ENCODE measurements around the gene ARHGEF37.
"Not testable (repeated sequence)": the region's sequence is repeated elsewhere in the genome, so short reads cannot be mapped to it uniquely, and the experiment has no call there.

The ARHGEF37 gene

DNA sequence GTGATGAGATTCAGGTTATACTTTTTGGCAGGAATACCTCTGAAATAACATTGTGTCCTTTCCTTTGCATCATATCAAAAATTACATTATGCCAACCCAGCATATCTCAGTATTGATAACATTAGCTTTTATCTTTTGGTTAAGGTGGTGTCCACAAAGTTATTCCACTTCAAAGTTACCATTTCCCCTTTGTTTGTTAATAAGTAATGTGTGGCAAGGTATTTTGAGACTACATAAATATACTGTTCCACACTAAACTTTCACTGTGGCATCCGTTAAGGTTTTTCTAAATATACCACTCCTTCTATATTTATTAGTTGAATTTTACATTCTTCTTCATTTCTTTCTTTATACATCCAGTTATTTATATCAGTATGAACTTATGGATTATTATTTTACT is 14.1 kb upstream of the ARHGEF37 start:
- no peak for DNase-seq

DNA sequence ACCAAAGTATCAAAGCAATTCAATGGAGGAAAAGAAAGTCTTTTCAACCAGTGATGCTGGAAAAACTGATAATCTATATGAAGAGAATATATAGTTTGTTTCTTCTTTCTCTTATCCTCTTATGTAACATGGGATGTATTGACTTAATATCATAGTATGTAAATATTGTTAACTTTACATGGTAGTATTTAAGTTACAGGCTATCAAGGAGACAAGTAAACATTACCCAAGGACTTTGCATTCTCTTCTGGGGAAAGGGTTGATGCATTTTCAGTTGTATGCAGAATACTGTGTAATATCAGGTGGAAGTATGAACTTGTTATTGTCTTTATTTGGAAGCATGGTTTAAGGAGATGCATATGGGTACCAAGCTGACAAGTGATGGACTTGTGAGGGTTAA is 9.1 kb upstream of the ARHGEF37 start:
- no peak for DNase-seq

DNA sequence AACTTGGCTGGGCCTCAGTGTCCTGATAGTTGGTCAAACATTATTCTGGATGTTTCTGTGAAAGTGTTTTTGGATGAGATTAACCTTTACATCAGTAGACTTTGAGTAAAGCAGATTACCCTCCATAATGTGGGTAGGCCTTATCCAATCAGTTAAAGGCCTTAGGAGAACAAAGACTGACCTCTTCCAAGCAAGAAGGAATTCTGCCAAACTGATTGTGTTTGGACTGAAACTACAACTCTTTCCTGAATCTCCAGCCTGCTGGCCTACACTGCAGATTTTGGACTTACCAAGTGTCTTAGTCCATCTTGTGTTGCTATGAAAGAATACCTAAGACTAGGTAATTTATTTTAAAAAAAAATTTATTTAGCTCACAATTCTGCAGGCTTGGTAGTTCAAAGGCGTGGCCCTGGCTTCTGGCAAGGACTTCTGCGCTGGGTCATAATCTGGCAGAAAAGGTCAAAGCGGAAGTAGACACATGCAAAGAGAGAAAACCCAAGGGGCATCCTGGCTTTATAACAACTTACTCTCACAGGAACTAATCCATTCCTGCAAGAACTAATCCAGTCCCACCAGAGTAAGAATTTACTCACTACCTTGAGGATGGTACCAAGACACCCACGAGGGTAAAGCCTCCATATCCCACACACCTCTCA is 8.6 kb upstream of the ARHGEF37 start:
- DNase-seq: no peak

DNA sequence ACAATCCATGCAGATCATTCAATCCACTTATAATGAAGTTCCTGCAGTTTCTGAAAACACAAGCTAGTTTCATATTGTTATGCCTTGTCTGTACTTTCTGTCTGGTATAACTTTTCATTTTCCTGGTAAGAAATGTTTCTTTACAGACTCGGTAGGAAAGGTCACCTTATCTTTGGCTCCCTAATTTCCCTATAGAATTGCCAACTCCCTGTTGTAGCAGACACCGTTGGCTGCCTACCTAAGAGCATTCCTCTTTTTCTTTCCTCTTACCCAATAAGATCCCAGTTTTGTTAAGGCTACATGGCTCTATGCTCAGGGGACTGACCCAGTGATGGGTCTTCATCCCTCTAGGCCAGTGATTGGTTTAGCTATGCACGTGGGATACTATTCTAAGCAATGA is 6.2 kb upstream of the ARHGEF37 start:
- DNase-seq: no peak

DNA sequence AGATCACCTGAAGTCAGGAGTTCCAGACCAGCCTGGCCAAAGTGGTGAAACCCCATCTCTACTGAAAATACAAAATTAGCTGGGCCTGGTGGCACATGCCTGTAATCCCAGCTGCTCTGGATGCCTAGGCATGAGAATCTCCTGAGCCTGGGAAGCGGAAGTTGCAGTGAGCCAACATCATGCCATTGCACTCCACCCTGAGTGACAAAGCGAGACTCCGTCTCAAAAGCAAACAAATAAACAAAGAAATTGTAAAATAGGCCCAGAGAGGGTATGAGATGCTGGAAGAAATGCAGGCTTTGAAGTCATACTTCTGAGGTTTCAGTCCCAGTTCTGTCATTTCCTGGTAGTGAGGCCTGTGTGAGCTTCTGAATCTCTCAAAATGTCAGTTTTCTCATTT is 5.3 kb upstream of the ARHGEF37 start:
- no peak for DNase-seq

DNA sequence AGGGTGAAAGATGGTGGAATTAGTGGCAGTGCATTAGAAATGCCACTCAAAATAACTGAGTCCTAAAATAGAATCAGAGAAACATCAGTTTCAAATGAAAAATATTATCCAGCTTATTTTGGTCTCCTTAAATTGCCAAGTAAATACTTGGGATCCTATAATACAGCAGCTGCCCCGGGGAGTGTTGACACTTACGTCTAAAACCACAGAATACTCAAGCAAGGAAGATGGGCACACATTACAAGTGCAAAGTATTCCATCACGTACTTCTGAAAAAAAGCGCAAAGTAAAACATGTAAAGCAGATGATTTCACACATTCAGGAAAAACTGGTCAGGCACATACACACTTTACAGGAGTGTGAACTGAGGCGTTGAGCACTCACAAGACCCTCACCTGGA is 2.4 kb upstream of the ARHGEF37 start:
- DNase-seq: no peak

DNA sequence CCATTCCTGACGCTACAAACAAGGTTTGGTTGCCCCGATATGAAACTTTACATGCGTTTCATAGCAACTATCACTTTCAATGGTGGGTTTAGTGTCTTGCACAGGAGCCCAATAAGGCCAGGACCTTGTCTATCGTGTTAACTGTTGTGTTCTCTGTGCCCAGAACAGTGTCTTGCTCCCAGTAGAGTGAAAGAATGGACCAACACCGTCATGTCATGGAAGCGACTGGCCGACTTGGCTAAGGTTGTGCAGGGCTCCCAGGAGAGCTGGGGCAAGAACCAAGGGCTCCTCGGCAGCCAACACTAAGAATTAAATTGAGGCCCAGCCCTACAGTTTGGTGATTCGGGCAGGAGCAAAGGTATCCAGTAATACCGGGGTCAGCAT is 498 bp upstream of the ARHGEF37 start:
- no peak for DNase-seq

DNA sequence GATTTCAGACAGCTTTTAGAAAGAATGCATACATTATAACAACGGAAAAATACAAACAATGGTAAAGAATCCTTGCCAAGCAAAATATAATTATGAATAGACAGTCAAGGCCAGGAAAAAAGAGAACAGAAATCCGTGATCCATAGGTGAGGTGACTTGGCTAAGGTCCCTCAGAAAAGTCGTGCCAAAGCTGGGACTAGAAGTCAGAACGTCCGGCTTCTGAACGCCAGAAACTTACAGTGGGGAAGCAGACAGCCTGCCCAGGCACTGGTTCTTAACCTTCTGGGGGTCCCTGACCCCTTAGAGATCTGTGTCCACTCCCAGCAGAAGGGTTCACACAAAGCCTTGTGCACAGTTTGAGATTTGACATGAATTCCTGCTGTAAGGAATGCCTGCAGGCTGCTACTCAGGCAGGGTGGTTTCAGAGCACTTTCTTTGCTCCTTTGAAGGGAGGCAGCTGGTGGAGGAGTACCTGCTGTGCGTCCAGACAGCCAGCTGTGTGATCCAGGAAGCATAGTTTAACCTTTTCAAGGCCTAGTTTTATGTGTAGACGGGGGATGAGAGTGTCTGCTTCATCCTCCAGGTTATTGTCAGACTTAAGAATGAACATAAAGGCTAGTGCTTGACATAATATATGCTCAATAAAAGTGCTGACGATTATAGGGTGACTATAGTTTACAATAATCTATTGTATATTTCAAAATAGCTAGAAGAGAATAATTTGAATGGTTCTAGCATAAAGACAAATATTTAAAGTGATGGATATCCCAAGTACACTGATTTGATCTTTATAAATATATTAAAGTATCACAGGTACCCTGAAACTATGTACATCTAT is 852 bp downstream of the ARHGEF37 start:
- no peak for DNase-seq

DNA sequence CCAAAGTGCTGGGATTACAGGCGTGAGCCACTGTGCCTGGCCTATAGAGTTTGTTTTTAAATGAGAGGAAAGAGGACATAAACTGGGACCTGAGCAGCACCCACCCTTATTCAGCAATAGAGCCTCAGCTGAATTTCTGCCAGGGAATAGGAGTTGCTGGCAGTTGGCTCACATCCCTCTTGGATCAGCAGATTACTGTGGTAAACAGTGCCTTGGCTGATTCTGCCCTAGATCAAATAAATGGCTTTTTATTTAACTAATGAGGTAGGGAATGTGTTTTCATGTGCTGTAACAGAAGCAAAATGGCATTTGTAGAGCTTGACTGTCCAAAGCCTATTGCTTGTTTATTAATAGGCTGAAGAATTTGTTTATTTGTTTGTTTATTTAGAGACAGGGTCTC is 2.1 kb downstream of the ARHGEF37 start:
- DNase-seq: no peak

DNA sequence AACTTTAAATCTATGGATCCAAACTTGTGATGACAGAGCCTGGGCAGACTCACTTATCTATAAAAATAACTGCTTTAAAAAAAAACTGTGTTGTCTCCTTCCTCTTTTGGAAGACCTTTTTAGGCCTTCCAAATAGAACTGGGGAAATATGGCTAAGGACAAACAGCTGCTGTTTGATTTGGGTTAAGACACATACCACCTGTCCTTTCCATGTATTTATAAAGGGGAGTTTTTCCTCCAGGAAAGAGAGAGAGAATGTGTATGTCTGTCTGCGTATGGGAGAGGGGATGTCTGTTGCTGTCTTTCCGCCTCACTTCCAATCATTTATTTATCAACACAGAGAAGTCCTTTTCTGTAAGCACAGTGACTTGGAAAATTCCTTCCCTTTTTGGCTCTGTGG is 2.8 kb downstream of the ARHGEF37 start:
- no peak for DNase-seq

DNA sequence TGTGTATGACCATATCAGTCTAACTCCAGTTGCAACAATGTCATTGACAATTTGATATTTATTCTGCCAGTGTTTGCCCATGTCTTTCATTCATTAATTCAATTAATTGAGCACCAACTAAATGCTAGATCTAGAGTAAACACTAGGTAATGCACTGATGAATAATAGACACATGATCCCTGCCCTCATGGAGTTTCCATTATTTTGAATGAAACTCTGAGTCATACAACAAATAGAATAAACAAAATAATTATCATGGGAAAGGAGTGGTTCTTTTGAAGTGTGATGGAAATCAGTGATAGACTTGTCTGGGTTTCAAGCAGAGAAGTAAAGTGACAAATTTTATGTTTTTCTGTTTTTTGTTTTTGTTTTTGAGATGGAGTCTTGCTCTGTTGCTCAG is 4.6 kb downstream of the ARHGEF37 start:
- no peak for DNase-seq

DNA sequence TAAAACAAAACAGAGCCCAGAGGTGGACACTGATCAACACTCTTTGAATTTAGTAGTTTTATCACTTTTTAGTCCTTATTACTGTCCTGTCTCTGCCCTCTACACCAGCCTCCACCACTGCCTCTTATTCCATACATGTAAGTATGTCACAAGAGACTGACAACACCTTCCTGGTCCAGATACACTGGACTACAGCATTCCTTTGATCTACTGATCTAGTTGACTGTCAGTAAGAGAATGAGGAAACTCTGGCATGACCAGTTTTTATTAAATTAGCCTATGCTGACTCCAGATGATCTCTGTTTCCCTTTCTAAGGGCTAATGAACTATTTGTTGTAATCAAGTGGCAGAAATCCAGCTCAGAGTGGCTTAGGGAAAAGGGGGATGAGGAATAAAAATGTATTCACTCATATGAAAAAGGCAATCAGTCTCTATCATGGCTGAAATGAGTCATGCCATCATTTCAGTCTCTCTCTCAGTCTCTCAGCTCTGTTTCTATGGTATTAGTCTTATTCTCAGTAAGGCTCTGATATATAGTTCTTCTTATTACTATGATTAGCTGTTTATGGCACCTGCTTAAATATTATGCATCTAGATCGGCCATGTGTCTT is 5.5 kb downstream of the ARHGEF37 start:
- no peak for DNase-seq

DNA sequence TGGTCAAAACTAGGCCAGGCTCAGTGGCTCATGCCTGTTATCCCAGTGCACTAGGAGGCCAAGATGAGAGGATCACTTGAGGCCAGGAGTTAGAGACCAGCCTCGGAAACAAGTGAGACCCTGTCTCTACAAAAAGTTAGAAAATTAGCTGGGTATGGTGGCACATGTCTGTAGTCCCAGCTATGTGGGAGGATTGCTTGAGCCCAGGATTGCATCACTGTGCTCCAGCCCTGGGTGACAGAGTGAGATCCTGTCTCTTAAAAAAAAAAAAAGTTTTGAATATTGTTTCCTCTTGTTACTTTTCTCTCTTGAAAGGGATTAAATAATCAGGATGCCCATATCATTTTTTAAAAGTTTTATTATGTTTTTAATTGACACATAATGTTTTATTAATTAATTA is 7.6 kb downstream of the ARHGEF37 start:
- DNase-seq: peak; percentile 48 to 68

DNA sequence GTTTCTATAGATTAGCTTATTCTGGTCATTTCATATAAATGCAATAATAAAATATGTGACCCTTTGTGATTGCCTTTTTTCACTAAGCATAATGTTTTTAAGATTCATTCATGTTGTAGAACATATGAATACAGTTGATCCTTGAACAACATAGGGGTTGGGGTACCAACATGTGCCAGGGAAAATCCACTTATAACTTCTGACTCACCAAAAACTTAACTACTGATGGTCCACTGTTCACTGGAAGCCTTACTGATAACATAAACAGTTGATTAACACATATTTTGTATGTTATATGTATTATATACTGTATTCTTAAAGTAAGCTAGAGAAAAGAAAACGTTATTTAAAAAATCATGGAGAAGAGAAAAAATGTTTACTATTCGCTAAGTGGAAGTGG is 12.1 kb downstream of the ARHGEF37 start:
- no peak for DNase-seq

DNA sequence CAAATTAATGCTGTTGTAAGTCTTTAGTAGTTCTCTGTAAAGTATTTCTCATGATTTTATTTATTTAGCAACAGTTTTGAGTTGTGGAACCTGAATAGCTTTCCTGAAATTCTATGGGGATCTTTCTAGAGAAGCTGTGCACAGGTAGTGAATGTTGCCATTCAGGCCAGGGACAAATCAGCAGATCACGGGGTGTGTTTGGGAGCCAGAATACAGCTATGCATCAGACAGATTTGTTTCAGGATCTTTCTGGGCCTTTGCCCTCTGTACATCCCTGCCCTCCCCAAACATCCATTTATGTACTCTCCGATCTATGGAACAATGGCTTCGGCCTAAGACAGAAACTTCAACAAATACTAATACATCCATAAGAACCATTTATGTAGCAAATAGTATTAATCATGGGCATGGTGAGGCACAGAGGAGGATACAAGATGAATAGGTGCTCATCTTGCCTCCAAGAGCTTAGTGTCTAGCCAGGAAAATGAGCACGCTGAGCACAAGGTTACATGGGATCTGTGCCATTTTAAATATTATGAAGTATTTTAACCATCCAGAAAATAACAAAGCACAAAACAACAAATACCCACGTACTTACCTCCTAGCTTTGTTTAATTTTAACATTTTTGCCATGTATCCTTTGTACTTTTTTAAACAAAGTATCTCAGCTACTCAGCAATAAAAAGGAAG is 13.1 kb downstream of the ARHGEF37 start:
- no peak for DNase-seq

DNA sequence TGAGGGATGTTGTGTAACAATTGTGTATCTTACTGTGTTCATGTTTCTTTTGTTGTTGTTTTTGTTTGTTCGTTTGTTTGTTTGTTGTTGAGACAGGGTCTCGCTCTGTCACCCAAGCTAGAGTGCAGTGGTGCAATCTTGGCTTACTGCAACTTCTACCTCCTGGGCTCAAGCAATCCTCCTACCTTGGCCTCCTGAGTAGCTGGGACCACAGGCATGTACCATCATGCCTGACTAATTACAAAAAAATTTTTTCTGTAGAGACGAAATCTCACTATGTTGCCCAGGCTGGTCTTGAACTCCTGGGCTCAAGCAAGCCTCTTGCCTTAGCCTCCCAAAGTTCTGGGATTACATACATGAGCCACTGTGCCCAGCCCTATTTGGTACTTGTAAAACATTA is 13.8 kb downstream of the ARHGEF37 start:
- not testable (repeated sequence) for DNase-seq

DNA sequence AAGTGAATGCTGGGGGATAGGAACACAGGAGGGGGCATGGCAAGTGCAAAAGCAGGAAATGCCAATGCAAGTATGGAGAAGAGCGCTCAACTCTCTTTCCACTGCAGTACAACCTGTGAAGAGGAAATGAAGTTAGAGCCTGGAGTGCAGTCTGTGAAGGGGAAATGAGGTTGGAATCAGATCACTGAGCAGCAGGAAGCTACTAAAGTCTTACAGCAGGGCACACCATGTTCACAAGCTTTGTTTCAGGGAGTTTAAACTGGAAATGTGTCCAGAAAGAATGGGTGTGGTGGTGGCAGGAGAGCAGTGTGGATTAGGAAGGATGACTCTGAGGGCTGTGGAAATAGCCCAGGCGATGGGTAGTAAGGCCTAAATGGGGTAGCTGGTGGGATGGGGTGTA is 15.4 kb downstream of the ARHGEF37 start:
- no peak for DNase-seq

DNA sequence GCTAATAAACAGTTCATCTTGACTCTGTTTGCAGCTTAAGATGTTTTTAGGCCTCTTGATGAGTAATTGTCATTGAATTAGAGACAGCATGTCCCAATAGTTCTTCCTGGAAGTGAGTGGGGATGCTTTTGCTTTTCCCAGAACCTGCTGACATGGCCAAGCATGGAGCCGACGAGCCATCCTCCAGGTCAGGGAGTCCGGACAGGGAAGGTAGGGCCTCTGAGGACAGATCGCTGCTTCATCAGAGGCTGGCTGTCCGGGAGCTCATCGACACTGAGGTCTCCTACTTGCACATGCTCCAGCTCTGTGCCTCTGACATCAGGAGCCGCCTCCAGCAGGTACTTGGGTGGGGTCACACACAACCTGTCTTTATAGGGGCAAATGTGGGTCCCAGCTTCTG is 16.3 kb downstream of the ARHGEF37 start:
- no peak for DNase-seq

DNA sequence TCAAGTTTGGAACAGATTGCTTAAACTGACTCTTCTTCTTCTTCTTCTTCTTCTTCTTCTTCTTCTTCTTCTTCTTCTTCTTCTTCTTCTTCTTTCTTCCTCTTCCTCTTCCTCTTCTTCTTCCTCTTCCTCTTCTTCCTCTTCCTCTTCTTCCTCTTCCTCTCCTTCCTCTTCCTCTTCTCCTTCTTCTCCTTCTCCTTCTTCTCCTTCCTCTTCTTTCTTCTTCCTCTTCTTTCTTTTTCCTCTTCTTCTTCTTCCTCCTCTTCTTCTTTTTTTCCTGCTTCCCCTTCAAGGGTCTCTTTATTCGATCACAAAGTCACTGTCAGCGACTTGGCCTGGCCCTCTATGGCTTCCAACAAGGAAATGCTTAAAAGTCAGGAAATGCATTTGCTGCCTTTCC is 16.9 kb downstream of the ARHGEF37 start:
- not testable (repeated sequence) for DNase-seq

DNA sequence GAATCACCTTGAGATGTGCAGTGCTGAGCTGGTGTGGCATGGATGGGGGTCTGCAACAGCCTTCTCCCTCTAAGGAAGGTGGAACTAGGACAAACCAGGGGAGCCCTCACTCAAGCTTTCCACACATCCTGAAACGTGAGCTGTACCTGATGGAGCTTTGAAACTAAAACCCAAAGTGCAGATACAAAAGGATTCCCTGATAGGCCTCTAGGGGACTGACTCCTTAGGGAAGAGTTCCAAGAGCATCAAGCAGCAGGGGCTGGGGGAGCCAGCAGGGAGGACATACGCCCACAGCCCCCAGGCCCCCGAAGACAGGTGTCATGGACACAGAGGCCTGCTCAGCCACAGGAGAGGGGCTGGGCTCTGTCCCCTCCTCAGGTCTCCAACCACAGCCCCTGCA is 17.7 kb downstream of the ARHGEF37 start:
- no peak for DNase-seq

DNA sequence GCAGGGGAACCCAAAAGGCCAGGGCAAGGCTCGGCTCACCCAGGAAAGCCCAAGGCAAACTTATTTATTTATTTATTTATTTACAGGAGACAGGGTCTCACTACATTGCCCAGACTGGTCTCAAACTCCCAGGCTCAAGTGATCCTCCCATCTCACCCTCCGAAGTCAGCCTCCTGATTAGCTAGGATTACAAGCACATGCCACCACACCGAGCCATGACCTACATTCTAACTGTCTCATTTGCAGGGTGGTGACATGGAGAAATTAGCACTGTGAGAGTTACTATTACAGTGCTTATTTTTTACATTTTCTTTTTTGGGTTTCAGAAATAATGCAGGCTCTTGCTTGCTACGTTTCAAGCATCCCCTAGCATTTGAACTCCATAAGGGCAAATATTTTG is 18.1 kb downstream of the ARHGEF37 start:
- no peak for DNase-seq

DNA sequence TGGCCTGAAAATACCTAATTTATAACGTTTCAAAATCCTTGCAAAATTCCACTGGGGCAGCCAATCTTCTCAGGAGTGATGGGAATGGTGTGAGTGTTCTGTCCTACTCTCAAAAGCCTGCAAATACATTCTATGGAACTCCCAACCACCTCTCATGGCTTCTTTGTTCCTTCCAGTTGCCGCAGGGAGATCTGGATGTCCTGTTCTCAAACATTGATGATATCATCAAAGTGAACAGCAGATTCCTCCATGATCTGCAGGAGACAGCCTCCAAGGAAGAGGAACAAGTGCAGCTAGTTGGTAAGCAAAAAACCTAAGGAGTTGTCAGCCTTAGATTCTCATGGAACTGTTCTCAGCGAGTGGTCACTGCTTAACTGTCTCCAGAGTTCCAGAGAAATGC is 19.6 kb downstream of the ARHGEF37 start:
- no peak for DNase-seq

DNA sequence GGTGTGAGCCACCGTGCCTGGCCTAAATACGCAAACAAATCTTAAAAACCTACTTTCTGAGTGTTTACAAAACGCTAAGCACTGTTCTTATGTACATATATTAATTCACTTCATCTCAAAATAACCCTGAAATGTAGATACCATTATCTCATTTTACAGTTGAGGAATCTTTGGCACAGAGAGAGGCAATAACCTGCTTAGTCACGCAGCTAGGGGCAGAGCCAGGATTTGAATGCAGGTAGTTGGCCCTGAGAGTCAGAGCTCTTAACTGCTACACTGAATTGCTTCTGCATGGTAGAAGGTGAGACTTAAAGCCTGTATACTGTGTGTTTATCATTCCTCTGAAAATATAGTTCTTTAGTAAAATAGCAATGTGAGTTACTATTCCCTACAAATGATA is 21.9 kb downstream of the ARHGEF37 start:
- no peak for DNase-seq

DNA sequence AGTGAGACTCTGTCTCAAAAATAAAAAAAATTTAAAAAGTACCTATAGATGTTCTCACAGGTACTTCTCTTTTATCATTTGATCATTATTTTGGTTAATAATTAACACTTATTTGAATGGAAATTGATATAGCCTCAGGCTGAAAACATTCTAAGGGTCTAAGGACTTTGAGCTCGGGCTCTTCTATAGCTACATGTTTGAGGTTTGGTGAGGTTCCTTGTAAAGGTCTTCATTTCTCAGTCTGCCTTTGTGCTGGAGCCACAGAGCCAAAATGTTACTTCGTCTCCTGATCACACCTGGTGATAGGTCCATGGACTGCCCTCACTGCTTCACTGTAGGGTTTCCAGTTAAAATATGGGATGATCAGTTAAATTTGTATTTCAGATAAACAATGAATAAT is 22.6 kb downstream of the ARHGEF37 start:
- DNase-seq: no peak
